Neural progenitor cell (in vitro differentiated cells): ENCODE results near the gene SPTLC1. TPM values are rescaled to one million over a fixed set of nuclear protein-coding genes. Genes with fewer than 3 reads are reported as not detected.

Experiments used
- DNase-seq: peaks from one replicate; pipeline ENCODE4 v3.0.0-alpha.2; 2016; ENCODE audit warnings: low spot score
- H2AFZ ChIP-seq: fragments of 200-600 bp; sonication (generic); replicated peaks from 2 replicates; pipeline ENCODE4 v1.6.1; 2016; ENCODE audit warnings: antibody characterized with exemption
- H3F3A ChIP-seq: fragments of 200-600 bp; sonication (generic); 2 replicates; pipeline ENCODE4 v1.6.1; 2016; ENCODE audit warnings: antibody characterized with exemption, low read depth
- H3K27ac ChIP-seq: fragments of 200-600 bp; sonication (generic); 2 replicates; pipeline ENCODE4 v1.5.1; 2016; ENCODE audit warnings: mild to moderate bottlenecking
- H3K27me3 ChIP-seq: fragments of 200-600 bp; sonication (generic); 2 replicates; pipeline ENCODE4 v1.6.1; 2016; ENCODE audit warnings: mild to moderate bottlenecking, moderate library complexity
- H3K36me3 ChIP-seq: fragments of 200-600 bp; sonication (generic); 2 replicates; pipeline ENCODE4 v1.5.1; 2016
- H3K4me1 ChIP-seq: fragments of 200-600 bp; sonication (generic); 2 replicates; pipeline ENCODE4 v1.6.1; 2016; ENCODE audit warnings: mixed run types
- H3K4me2 ChIP-seq: fragments of 200-600 bp; sonication (generic); 2 replicates; pipeline ENCODE4 v1.6.1; 2016
- H3K4me3 ChIP-seq: fragments of 200-600 bp; sonication (generic); 2 replicates; pipeline ENCODE4 v1.5.1; 2016
- H3K79me2 ChIP-seq: fragments of 200-600 bp; sonication (generic); 2 replicates; pipeline ENCODE4 v1.6.1; 2016; ENCODE audit warnings: low read depth
- H3K9ac ChIP-seq: fragments of 200-600 bp; sonication (generic); 2 replicates; pipeline ENCODE4 v1.6.1; 2016
- H3K9me3 ChIP-seq: fragments of 200-600 bp; sonication (generic); 2 replicates; pipeline ENCODE4 v1.5.1; 2016; ENCODE audit warnings: low read depth
- H4K20me1 ChIP-seq: fragments of 200-600 bp; sonication (generic); 2 replicates; pipeline ENCODE4 v1.6.1; 2016; ENCODE audit warnings: low read depth
- H3K27ac Mint-ChIP-seq: 3 replicates; pipeline ENCODE4 v1.8.0; 2021; ENCODE audit warnings: mixed read lengths
- H3K27me3 Mint-ChIP-seq: 2 replicates; pipeline ENCODE4 v1.8.0; 2022; ENCODE audit warnings: low read depth, mild to moderate bottlenecking, inconsistent platforms, moderate library complexity, mixed read lengths; ENCODE audit not compliant: insufficient read depth
- H3K36me3 Mint-ChIP-seq: 3 replicates; pipeline ENCODE4 v1.8.0; 2021; ENCODE audit warnings: mixed read lengths
- H3K4me1 Mint-ChIP-seq: 3 replicates; pipeline ENCODE4 v1.8.0; 2021; ENCODE audit warnings: mixed read lengths
- H3K4me3 Mint-ChIP-seq: 3 replicates; pipeline ENCODE4 v1.8.0; 2021; ENCODE audit warnings: mild to moderate bottlenecking, moderate library complexity, mixed read lengths
- H3K9me3 Mint-ChIP-seq: 3 replicates; pipeline ENCODE4 v1.8.0; 2020; ENCODE audit warnings: mixed read lengths
- CTCF ChIP-seq: fragments of 200-600 bp; sonication (generic); IDR thresholded peaks from 2 replicates; pipeline ENCODE4 v1.5.1; 2017; ENCODE audit warnings: antibody characterized with exemption, mild to moderate bottlenecking
- EZH2 ChIP-seq: fragments of 200-600 bp; sonication (generic); IDR thresholded peaks from 2 replicates; pipeline ENCODE4 v1.6.1; 2017; ENCODE audit warnings: antibody characterized with exemption, mild to moderate bottlenecking, moderate library complexity
- EZH2phosphoT487 ChIP-seq: fragments of 200-600 bp; sonication (generic); IDR thresholded peaks from 2 replicates; pipeline ENCODE4 v1.6.1; 2017; ENCODE audit warnings: antibody characterized with exemption
- total RNA-seq: library from RNA; depleted of rRNA; stranded (reverse); fragments of >200 nt; gene quantifications from 2 replicates; pipeline ENCODE4 v1.2.3, GENCODE V29; 2015; ENCODE audit warnings: low replicate concordance

Gene SPTLC1
- total RNA-seq, 1 donor from 2014 or later: 119 TPM

GRCh38 chr9:92035687-92036410 lies 79.4 kb downstream of the SPTLC1 start:
- no peaks in the 10 kb centered on the region for H3K9me3 Mint-ChIP-seq
- no peaks in the 10 kb centered on the region for H3K27me3 ChIP-seq
- no peak overlapping the region for H2AFZ ChIP-seq
- no peak overlapping the region for H3K4me3 Mint-ChIP-seq
- no peak overlapping the region for H3K4me2 ChIP-seq
- no peaks in the 10 kb centered on the region for H3K79me2 ChIP-seq
- no peak overlapping the region for H3K4me3 ChIP-seq
- H3K27ac ChIP-seq: no peak overlapping the region
- H4K20me1 ChIP-seq: no peaks in the 10 kb centered on the region
- H3F3A ChIP-seq: no peaks in the 10 kb centered on the region
- no peaks in the 10 kb centered on the region for H3K9me3 ChIP-seq
- H3K36me3 ChIP-seq: no peaks in the 10 kb centered on the region
- H3K9ac ChIP-seq: no peak overlapping the region
- no peak for TF ChIP-seq EZH2
- no peak for TF ChIP-seq EZH2phosphoT487
- no peak for TF ChIP-seq CTCF
- no peaks in the 10 kb centered on the region for H3K27me3 Mint-ChIP-seq
- peaks cover 33% of the 10 kb centered on the region for H3K36me3 Mint-ChIP-seq
- no peak overlapping the region for H3K27ac Mint-ChIP-seq
- H3K4me1 ChIP-seq: no peaks in the 10 kb centered on the region
- no peak for DNase-seq
- peaks cover 7% of the 10 kb centered on the region for H3K4me1 Mint-ChIP-seq

GRCh38 chr9:92035146-92035545 lies 80.1 kb downstream of the SPTLC1 start:
- H4K20me1 ChIP-seq: no peaks in the 10 kb centered on the region
- H2AFZ ChIP-seq: no peak overlapping the region
- H3K4me3 ChIP-seq: no peak overlapping the region
- no peaks in the 10 kb centered on the region for H3K4me1 ChIP-seq
- no peaks in the 10 kb centered on the region for H3K36me3 ChIP-seq
- peaks cover 7% of the 10 kb centered on the region for H3K4me1 Mint-ChIP-seq
- H3K27ac ChIP-seq: no peak overlapping the region
- no peak overlapping the region for H3K9ac ChIP-seq
- H3K4me3 Mint-ChIP-seq: no peak overlapping the region
- H3K79me2 ChIP-seq: no peaks in the 10 kb centered on the region
- no peak for DNase-seq
- peaks cover 31% of the 10 kb centered on the region for H3K36me3 Mint-ChIP-seq
- no peak overlapping the region for H3K27ac Mint-ChIP-seq
- H3K27me3 ChIP-seq: no peaks in the 10 kb centered on the region
- H3K9me3 Mint-ChIP-seq: no peaks in the 10 kb centered on the region
- H3F3A ChIP-seq: no peaks in the 10 kb centered on the region
- H3K27me3 Mint-ChIP-seq: no peaks in the 10 kb centered on the region
- TF ChIP-seq EZH2 (no peak), EZH2phosphoT487 (no peak), CTCF (no peak)
- no peak overlapping the region for H3K4me2 ChIP-seq
- H3K9me3 ChIP-seq: no peaks in the 10 kb centered on the region

GRCh38 chr9:92033991-92034390 lies 81.2 kb downstream of the SPTLC1 start:
- Histone ChIP-seq H3K27me3 (no peaks in the 10 kb centered on the region), H3K9ac (no peak overlapping the region), H3K4me3 (no peak overlapping the region), H4K20me1 (no peaks in the 10 kb centered on the region), H3K9me3 (no peaks in the 10 kb centered on the region), H3K79me2 (no peaks in the 10 kb centered on the region), H3K27ac (no peak overlapping the region), H3K36me3 (no peaks in the 10 kb centered on the region), H3K4me1 (no peaks in the 10 kb centered on the region), H2AFZ (no peak overlapping the region), H3F3A (no peaks in the 10 kb centered on the region), H3K4me2 (no peak overlapping the region)
- peaks cover 7% of the 10 kb centered on the region for H3K4me1 Mint-ChIP-seq
- peaks cover 27% of the 10 kb centered on the region for H3K36me3 Mint-ChIP-seq
- no peaks in the 10 kb centered on the region for H3K27me3 Mint-ChIP-seq
- no peak for DNase-seq
- H3K4me3 Mint-ChIP-seq: no peak overlapping the region
- no peaks in the 10 kb centered on the region for H3K9me3 Mint-ChIP-seq
- TF ChIP-seq CTCF (no peak), EZH2 (no peak), EZH2phosphoT487 (no peak)
- H3K27ac Mint-ChIP-seq: no peak overlapping the region
